GM23338 (cell line): ENCODE data around the gene SH2D4B. TPM values are rescaled to one million over a fixed set of nuclear protein-coding genes. Genes with fewer than 3 reads are reported as not detected.

ENCODE experiments used
- ATAC-seq: fragments of 200-7000 bp; cut with Tn5 transposase; 3 replicates; pipeline ENCODE4 v1.9.1; 2020
- DNase-seq: peaks from one replicate; pipeline ENCODE4 v3.0.0-alpha.2; 2015; ENCODE audit warnings: low spot score
- H2AFZ ChIP-seq: fragments of 200-600 bp; sonication (generic); 2 replicates; pipeline ENCODE4 v1.8.0; 2016; ENCODE audit warnings: antibody characterized with exemption, mild to moderate bottlenecking, moderate library complexity
- H3F3A ChIP-seq: fragments of 200-600 bp; sonication (generic); replicated peaks from 2 replicates; pipeline ENCODE4 v1.8.0; 2017; ENCODE audit warnings: antibody characterized with exemption, mixed run types, low read depth
- H3K27ac ChIP-seq: fragments of 200-600 bp; sonication (generic); 2 replicates; pipeline ENCODE4 v1.6.1; 2016; ENCODE audit warnings: low read depth
- H3K27me3 ChIP-seq: fragments of 200-600 bp; sonication (generic); 2 replicates; pipeline ENCODE4 v1.8.0; 2016; ENCODE audit warnings: mild to moderate bottlenecking, mixed run types, moderate library complexity; ENCODE audit not compliant: insufficient read depth
- H3K36me3 ChIP-seq: fragments of 200-600 bp; sonication (generic); 2 replicates; pipeline ENCODE4 v1.8.0; 2016; ENCODE audit warnings: mild to moderate bottlenecking; ENCODE audit not compliant: insufficient read depth
- H3K4me1 ChIP-seq: fragments of 200-600 bp; sonication (generic); 2 replicates; pipeline ENCODE4 v1.8.0; 2016; ENCODE audit warnings: mild to moderate bottlenecking, moderate library complexity; ENCODE audit not compliant: insufficient read depth
- H3K4me2 ChIP-seq: fragments of 200-600 bp; sonication (generic); 2 replicates; pipeline ENCODE4 v1.7.1; 2017; ENCODE audit warnings: mixed run types
- H3K4me3 ChIP-seq: fragments of 200-600 bp; sonication (generic); 2 replicates; pipeline ENCODE4 v1.6.1; 2016; ENCODE audit warnings: mixed run types
- H3K79me2 ChIP-seq: fragments of 200-600 bp; sonication (generic); replicated peaks from 2 replicates; pipeline ENCODE4 v1.8.0; 2017; ENCODE audit warnings: mild to moderate bottlenecking; ENCODE audit not compliant: insufficient read depth
- H3K9me2 ChIP-seq: fragments of 200-600 bp; sonication (generic); 2 replicates; pipeline ENCODE4 v1.8.0; 2017; ENCODE audit not compliant: insufficient read depth
- H4K20me1 ChIP-seq: fragments of 200-600 bp; sonication (generic); replicated peaks from 2 replicates; pipeline ENCODE4 v1.8.0; 2017; ENCODE audit warnings: mild to moderate bottlenecking; ENCODE audit not compliant: insufficient read depth
- H3K27ac Mint-ChIP-seq: 2 replicates; pipeline ENCODE4 v1.8.0; 2020; ENCODE audit warnings: inconsistent platforms, mild to moderate bottlenecking, moderate library complexity, mixed read lengths
- H3K27me3 Mint-ChIP-seq: 3 replicates; pipeline ENCODE4 v1.8.0; 2022; ENCODE audit warnings: low read depth, mild to moderate bottlenecking, moderate library complexity, mixed read lengths, inconsistent platforms; ENCODE audit not compliant: insufficient read depth, poor library complexity
- H3K36me3 Mint-ChIP-seq: 3 replicates; pipeline ENCODE4 v1.8.0; 2021; ENCODE audit warnings: low read depth, mild to moderate bottlenecking, inconsistent platforms, moderate library complexity, mixed read lengths
- H3K4me1 Mint-ChIP-seq: 3 replicates; pipeline ENCODE4 v1.8.0; 2020; ENCODE audit warnings: mild to moderate bottlenecking, inconsistent platforms, mixed read lengths
- H3K4me3 Mint-ChIP-seq: 3 replicates; pipeline ENCODE4 v1.8.0; 2021; ENCODE audit warnings: moderate library complexity, mild to moderate bottlenecking, inconsistent platforms, mixed read lengths
- H3K9me3 Mint-ChIP-seq: 3 replicates; pipeline ENCODE4 v1.8.0; 2020; ENCODE audit warnings: moderate library complexity, mild to moderate bottlenecking, inconsistent platforms, mixed read lengths
- CREB1 ChIP-seq: fragments of 250-450 bp; sonication (Bioruptor Pico); IDR thresholded peaks from 2 replicates; pipeline ENCODE4 v1.5.0; 2020; ENCODE audit warnings: low read depth, mild to moderate bottlenecking, moderate library complexity
- CTCF ChIP-seq, 2 experiments: fragments of 200-600 bp in 1 of 2; sonication (generic) in 1 of 2; conservative IDR thresholded peaks; 2 replicates each; pipeline versions ENCODE4 v1.5.1 to v1.6.1; 2016 to 2017; ENCODE audit warnings: antibody characterized with exemption in 2 of 2, low read depth in 2 of 2, mild to moderate bottlenecking in 2 of 2, moderate library complexity in 1 of 2
- EZH2 ChIP-seq: fragments of 200-600 bp; sonication (generic); IDR thresholded peaks from one replicate; pipeline ENCODE4 v1.8.0; 2017; ENCODE audit warnings: antibody characterized with exemption, mild to moderate bottlenecking, low read depth; ENCODE audit not compliant: unreplicated experiment
- EZH2phosphoT487 ChIP-seq: fragments of 200-600 bp; sonication (generic); IDR thresholded peaks from one replicate; pipeline ENCODE4 v1.8.1; 2018; ENCODE audit warnings: antibody characterized with exemption; ENCODE audit not compliant: unreplicated experiment
- JUNB ChIP-seq: IDR thresholded peaks from one replicate; pipeline ENCODE4 v1.6.1; 2016; ENCODE audit warnings: antibody characterized with exemption; ENCODE audit not compliant: unreplicated experiment
- NANOG ChIP-seq: IDR thresholded peaks from 2 replicates; pipeline ENCODE4 v1.6.1; 2016; ENCODE audit warnings: antibody characterized with exemption, borderline replicate concordance
- STAT1 ChIP-seq: IDR thresholded peaks from one replicate; pipeline ENCODE4 v1.6.1; 2016; ENCODE audit warnings: antibody characterized with exemption; ENCODE audit not compliant: unreplicated experiment
- ZNF114 ChIP-seq: fragments of 250-450 bp; sonication (Bioruptor Pico); IDR thresholded peaks from 2 replicates; pipeline ENCODE4 v1.5.0; 2020; ENCODE audit warnings: mild to moderate bottlenecking, moderate library complexity
- polyA plus RNA-seq: library from polyadenylated mRNA; unstranded; fragments of >200 nt; fragmentation: Nextera tagmentation; extraction: Ambion mirVana; gene quantifications from 2 replicates; pipeline ENCODE4 v1.2.1, GENCODE V29; 2016
- total RNA-seq: library from RNA; depleted of rRNA; stranded (reverse); fragments of >200 nt; shearing (Covaris generic); gene quantifications from 2 replicates; pipeline ENCODE4 v1.2.3, GENCODE V29; 2014
- TF ChIP-seq, protein P1 (sequence below): fragments of 250-450 bp; sonication (Bioruptor Pico); IDR thresholded peaks from 2 replicates; pipeline ENCODE4 v1.5.0; 2020; ENCODE audit warnings: mild to moderate bottlenecking, moderate library complexity

SH2D4B gene
- total and polyA plus RNA-seq, 2 experiments from 2014 or later: 0.08 TPM; not detected in 1

DNA sequence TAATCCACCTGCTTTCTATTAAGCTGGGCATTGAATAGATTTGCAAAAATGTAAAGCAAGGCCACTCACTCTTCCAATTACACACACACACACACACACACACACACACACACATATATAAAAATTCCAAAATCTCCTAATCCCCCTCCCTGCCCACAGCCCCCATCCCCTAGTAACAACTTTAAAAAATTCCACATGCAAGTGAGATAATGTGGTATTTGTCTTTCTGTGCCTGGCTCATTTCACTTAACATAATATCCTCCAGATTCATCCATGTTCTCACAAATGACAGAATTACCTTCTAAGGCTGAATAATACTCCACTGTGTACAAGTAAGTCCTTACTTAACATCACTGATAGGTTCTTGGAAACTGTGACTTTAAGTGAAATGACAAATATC is 24.2 kb downstream of the SH2D4B start:
- Histone ChIP-seq H3K27me3 (no peaks in the 10 kb centered on the region), H3K9me2 (no peaks in the 10 kb centered on the region), H3K79me2 (no peaks in the 10 kb centered on the region), H2AFZ (no peak overlapping the region), H3K4me1 (no peaks in the 10 kb centered on the region), H3K36me3 (no peaks in the 10 kb centered on the region), H3K4me2 (no peak overlapping the region), H3K4me3 (no peak overlapping the region), H3F3A (no peaks in the 10 kb centered on the region), H4K20me1 (no peaks in the 10 kb centered on the region), H3K27ac (no peak overlapping the region)
- Mint-ChIP-seq H3K36me3 (no peaks in the 10 kb centered on the region), H3K27ac (no peak overlapping the region), H3K9me3 (no peaks in the 10 kb centered on the region), H3K27me3 (no peaks in the 10 kb centered on the region), H3K4me3 (no peak overlapping the region), H3K4me1 (no peaks in the 10 kb centered on the region)
- ATAC-seq: no peak
- no peak for TF ChIP-seq STAT1
- TF ChIP-seq CREB1: no peak
- TF ChIP-seq, protein P1, sequence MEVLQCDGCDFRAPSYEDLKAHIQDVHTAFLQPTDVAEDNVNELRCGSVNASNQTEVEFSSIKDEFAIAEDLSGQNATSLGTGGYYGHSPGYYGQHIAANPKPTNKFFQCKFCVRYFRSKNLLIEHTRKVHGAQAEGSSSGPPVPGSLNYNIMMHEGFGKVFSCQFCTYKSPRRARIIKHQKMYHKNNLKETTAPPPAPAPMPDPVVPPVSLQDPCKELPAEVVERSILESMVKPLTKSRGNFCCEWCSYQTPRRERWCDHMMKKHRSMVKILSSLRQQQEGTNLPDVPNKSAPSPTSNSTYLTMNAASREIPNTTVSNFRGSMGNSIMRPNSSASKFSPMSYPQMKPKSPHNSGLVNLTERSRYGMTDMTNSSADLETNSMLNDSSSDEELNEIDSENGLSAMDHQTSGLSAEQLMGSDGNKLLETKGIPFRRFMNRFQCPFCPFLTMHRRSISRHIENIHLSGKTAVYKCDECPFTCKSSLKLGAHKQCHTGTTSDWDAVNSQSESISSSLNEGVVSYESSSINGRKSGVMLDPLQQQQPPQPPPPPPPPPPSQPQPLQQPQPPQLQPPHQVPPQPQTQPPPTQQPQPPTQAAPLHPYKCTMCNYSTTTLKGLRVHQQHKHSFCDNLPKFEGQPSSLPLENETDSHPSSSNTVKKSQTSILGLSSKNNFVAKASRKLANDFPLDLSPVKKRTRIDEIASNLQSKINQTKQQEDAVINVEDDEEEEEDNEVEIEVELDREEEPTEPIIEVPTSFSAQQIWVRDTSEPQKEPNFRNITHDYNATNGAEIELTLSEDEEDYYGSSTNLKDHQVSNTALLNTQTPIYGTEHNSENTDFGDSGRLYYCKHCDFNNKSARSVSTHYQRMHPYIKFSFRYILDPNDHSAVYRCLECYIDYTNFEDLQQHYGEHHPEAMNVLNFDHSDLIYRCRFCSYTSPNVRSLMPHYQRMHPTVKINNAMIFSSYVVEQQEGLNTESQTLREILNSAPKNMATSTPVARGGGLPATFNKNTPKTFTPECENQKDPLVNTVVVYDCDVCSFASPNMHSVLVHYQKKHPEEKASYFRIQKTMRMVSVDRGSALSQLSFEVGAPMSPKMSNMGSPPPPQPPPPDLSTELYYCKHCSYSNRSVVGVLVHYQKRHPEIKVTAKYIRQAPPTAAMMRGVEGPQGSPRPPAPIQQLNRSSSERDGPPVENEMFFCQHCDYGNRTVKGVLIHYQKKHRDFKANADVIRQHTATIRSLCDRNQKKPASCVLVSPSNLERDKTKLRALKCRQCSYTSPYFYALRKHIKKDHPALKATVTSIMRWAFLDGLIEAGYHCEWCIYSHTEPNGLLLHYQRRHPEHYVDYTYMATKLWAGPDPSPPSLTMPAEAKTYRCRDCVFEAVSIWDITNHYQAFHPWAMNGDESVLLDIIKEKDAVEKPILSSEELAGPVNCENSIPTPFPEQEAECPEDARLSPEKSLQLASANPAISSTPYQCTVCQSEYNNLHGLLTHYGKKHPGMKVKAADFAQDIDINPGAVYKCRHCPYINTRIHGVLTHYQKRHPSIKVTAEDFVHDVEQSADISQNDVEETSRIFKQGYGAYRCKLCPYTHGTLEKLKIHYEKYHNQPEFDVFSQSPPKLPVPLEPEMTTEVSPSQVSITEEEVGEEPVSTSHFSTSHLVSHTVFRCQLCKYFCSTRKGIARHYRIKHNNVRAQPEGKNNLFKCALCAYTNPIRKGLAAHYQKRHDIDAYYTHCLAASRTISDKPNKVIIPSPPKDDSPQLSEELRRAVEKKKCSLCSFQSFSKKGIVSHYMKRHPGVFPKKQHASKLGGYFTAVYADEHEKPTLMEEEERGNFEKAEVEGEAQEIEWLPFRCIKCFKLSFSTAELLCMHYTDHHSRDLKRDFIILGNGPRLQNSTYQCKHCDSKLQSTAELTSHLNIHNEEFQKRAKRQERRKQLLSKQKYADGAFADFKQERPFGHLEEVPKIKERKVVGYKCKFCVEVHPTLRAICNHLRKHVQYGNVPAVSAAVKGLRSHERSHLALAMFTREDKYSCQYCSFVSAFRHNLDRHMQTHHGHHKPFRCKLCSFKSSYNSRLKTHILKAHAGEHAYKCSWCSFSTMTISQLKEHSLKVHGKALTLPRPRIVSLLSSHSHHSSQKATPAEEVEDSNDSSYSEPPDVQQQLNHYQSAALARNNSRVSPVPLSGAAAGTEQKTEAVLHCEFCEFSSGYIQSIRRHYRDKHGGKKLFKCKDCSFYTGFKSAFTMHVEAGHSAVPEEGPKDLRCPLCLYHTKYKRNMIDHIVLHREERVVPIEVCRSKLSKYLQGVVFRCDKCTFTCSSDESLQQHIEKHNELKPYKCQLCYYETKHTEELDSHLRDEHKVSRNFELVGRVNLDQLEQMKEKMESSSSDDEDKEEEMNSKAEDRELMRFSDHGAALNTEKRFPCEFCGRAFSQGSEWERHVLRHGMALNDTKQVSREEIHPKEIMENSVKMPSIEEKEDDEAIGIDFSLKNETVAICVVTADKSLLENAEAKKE (CRISPR knock-in tag): no peak
- no peak for TF ChIP-seq EZH2
- no peak for TF ChIP-seq NANOG
- TF ChIP-seq EZH2phosphoT487: no peak
- no peak for DNase-seq

DNA sequence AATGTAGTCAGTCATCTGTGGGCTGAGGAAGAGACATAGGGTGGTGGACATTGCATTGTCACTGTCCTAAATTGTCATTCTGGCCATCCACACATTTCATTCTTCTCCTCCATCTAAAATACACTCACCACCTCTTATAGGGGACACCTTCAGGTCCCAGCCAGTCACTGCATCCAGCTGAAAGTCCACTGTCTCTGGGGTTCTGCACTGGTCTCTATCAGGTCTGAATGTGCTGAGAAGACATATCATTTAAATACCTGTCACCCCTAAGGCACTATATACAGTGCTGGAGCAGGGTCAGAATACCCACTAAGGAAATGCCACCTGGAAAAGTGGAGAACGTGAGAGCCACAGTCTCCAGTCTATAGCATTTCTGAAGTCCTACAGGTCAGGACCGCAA is 29.6 kb downstream of the SH2D4B start:
- Mint-ChIP-seq H3K27me3 (peaks cover 2% of the 10 kb centered on the region), H3K4me3 (no peak overlapping the region), H3K27ac (no peak overlapping the region), H3K36me3 (no peaks in the 10 kb centered on the region), H3K4me1 (no peaks in the 10 kb centered on the region), H3K9me3 (no peaks in the 10 kb centered on the region)
- H3K36me3 ChIP-seq: no peaks in the 10 kb centered on the region
- no peak overlapping the region for H3K27ac ChIP-seq
- DNase-seq: no peak
- no peaks in the 10 kb centered on the region for H4K20me1 ChIP-seq
- no peak overlapping the region for H3K4me3 ChIP-seq
- TF ChIP-seq NANOG (no peak), CREB1 (no peak), CTCF (conservative IDR thresholded peaks at IDR 0.05; ENCODE audit: low read depth in 2 of 2) (peak; percentile 1 to 14; a peak in 1 of 4 replicates), JUNB (no peak), ZNF114 (no peak)
- H3K9me2 ChIP-seq: no peaks in the 10 kb centered on the region
- no peaks in the 10 kb centered on the region for H3K79me2 ChIP-seq
- H3K4me2 ChIP-seq: no peak overlapping the region
- H2AFZ ChIP-seq: no peak overlapping the region
- no peaks in the 10 kb centered on the region for H3K4me1 ChIP-seq
- H3K27me3 ChIP-seq: no peaks in the 10 kb centered on the region
- H3F3A ChIP-seq: no peaks in the 10 kb centered on the region
- peak; percentile 42; the same call in 2 of the 3 replicates for ATAC-seq
